BLaER1 treated with 17β-estradiol and CSF1 and Interleukin-3, amounts not matched to agents 10 nM and 100 nM (cell line): ENCODE data around the gene AVL9.

Source experiments
- H3K27ac ChIP-seq, 11 experiments: shearing (Covaris generic); formaldehyde crosslinking; 2 replicates each; pipeline ENCODE4 v1.8.1; 2022
- H3K27me3 ChIP-seq, 11 experiments: shearing (Covaris generic); formaldehyde crosslinking; 2 replicates each; pipeline ENCODE4 v1.8.1; 2022
- H3K36me3 ChIP-seq, 11 experiments: shearing (Covaris generic); formaldehyde crosslinking; 2 replicates each; pipeline ENCODE4 v1.8.1; 2022
- H3K4me1 ChIP-seq, 10 experiments: shearing (Covaris generic); formaldehyde crosslinking; 2 replicates each; pipeline ENCODE4 v1.8.1; 2022
- H3K4me2 ChIP-seq, 11 experiments: shearing (Covaris generic); formaldehyde crosslinking; 2 replicates each; pipeline ENCODE4 v1.8.1; 2022
- H3K4me3 ChIP-seq, 10 experiments: shearing (Covaris generic); formaldehyde crosslinking; 2 replicates each; pipeline ENCODE4 v1.8.1; 2022
- H3K9ac ChIP-seq, 11 experiments: shearing (Covaris generic); formaldehyde crosslinking; 2 replicates each; pipeline ENCODE4 v1.8.1; 2022
- H3K9me3 ChIP-seq, 11 experiments: shearing (Covaris generic); formaldehyde crosslinking; replicated peaks in 1 of 11; 2 replicates each; pipeline ENCODE4 v1.8.1; 2022
- H4K20me1 ChIP-seq, 11 experiments: shearing (Covaris generic); formaldehyde crosslinking; 2 replicates each; pipeline ENCODE4 v1.8.1; 2022
- Cebpa-rat ChIP-seq, 11 experiments: shearing (Covaris generic); IDR thresholded peaks; 2 replicates each; pipeline ENCODE4 v1.8.1; 2022

Gene AVL9

GRCh38 chr7:32470871-32471270 is 24.4 kb upstream of the AVL9 start:
- no peak overlapping the region for H3K4me2 ChIP-seq
- no peaks in the 10 kb centered on the region for H3K36me3 ChIP-seq
- H3K27me3 ChIP-seq: no peaks in the 10 kb centered on the region
- no peak overlapping the region for H3K27ac ChIP-seq
- H3K9ac ChIP-seq: no peak overlapping the region
- H3K4me3 ChIP-seq: no peak overlapping the region
- H3K9me3 ChIP-seq: no peaks in the 10 kb centered on the region
- no peak for TF ChIP-seq Cebpa-rat (IDR thresholded peaks at IDR 0.05)
- H4K20me1 ChIP-seq: no peaks in the 10 kb centered on the region
- H3K4me1 ChIP-seq: peaks cover 0 to 10% (median 8%) of the 10 kb centered on the region in 10 experiments; a peak in 17 of 20 replicates

GRCh38 chr7:32472015-32472414 is 23.3 kb upstream of the AVL9 start:
- H3K9me3 ChIP-seq: no peaks in the 10 kb centered on the region
- H3K4me1 ChIP-seq: peaks cover 0 to 10% (median 8%) of the 10 kb centered on the region in 10 experiments; a peak in 17 of 20 replicates
- H4K20me1 ChIP-seq: no peaks in the 10 kb centered on the region
- H3K36me3 ChIP-seq: no peaks in the 10 kb centered on the region
- H3K27me3 ChIP-seq: no peaks in the 10 kb centered on the region
- H3K9ac ChIP-seq: no peak overlapping the region
- no peak for TF ChIP-seq Cebpa-rat (IDR thresholded peaks at IDR 0.05)
- H3K4me3 ChIP-seq: no peak overlapping the region
- H3K27ac ChIP-seq: no peak overlapping the region
- no peak overlapping the region for H3K4me2 ChIP-seq

GRCh38 chr7:32474008-32474407 is 21.3 kb upstream of the AVL9 start:
- no peaks in the 10 kb centered on the region for H4K20me1 ChIP-seq
- peaks cover 0 to 10% (median 8%) of the 10 kb centered on the region in 10 experiments; a peak in 17 of 20 replicates for H3K4me1 ChIP-seq
- H3K9ac ChIP-seq: no peak overlapping the region
- no peak overlapping the region for H3K27ac ChIP-seq
- no peaks in the 10 kb centered on the region for H3K9me3 ChIP-seq
- H3K4me3 ChIP-seq: no peak overlapping the region
- no peak for TF ChIP-seq Cebpa-rat (IDR thresholded peaks at IDR 0.05)
- H3K36me3 ChIP-seq: no peaks in the 10 kb centered on the region
- H3K27me3 ChIP-seq: no peaks in the 10 kb centered on the region
- H3K4me2 ChIP-seq: no peak overlapping the region

- no peak overlapping the region for H3K4me2 ChIP-seq
These were observed 18.3 kb upstream of the AVL9 start for GRCh38 chr7:32476816-32477648.

GRCh38 chr7:32477649-32477980 is 17.7 kb upstream of the AVL9 start:
- Histone ChIP-seq H3K27ac (no peak overlapping the region), H4K20me1 (no peaks in the 10 kb centered on the region), H3K9me3 (no peaks in the 10 kb centered on the region), H3K36me3 (no peaks in the 10 kb centered on the region), H3K9ac (no peak overlapping the region), H3K27me3 (no peaks in the 10 kb centered on the region), H3K4me2 (no peak overlapping the region), H3K4me3 (no peak overlapping the region), H3K4me1 (peaks cover 0 to 10% (median 8%) of the 10 kb centered on the region in 10 experiments; a peak in 15 of 20 replicates)
- no peak for TF ChIP-seq Cebpa-rat (IDR thresholded peaks at IDR 0.05)

More at GRCh38 chr7:32476816-32477648, 18.3 kb upstream of the AVL9 start:
- no peak for TF ChIP-seq Cebpa-rat (IDR thresholded peaks at IDR 0.05)
- Histone ChIP-seq H4K20me1 (no peaks in the 10 kb centered on the region), H3K4me1 (peaks cover 0 to 10% (median 8%) of the 10 kb centered on the region in 10 experiments; a peak in 17 of 20 replicates), H3K9ac (no peak overlapping the region), H3K27ac (no peak overlapping the region), H3K36me3 (no peaks in the 10 kb centered on the region), H3K4me3 (no peak overlapping the region), H3K9me3 (no peaks in the 10 kb centered on the region), H3K27me3 (no peaks in the 10 kb centered on the region)

GRCh38 chr7:32479574-32480200 is 15.6 kb upstream of the AVL9 start:
- Histone ChIP-seq H3K4me1 (no peaks in the 10 kb centered on the region; a peak in 1 of 20 replicates), H3K4me2 (no peak overlapping the region), H3K4me3 (no peak overlapping the region), H3K27ac (no peak overlapping the region), H3K9me3 (no peaks in the 10 kb centered on the region), H3K9ac (no peak overlapping the region), H3K27me3 (no peaks in the 10 kb centered on the region), H4K20me1 (0 out of 22 replicates have a peak, but pooled peaks cover 0 to 3% (median 0%) of the 10 kb centered on the region in 11 experiments), H3K36me3 (peaks cover 0 to 5% (median 3%) of the 10 kb centered on the region in 11 experiments; a peak in 10 of 22 replicates)
- TF ChIP-seq Cebpa-rat (IDR thresholded peaks at IDR 0.05): no peak

GRCh38 chr7:32481176-32481575 is 14.1 kb upstream of the AVL9 start:
- Histone ChIP-seq H3K36me3 (peaks cover 5 to 20% (median 18%) of the 10 kb centered on the region in 11 experiments), H3K27me3 (no peaks in the 10 kb centered on the region), H4K20me1 (0 out of 22 replicates have a peak, but pooled peaks cover 0 to 5% (median 0%) of the 10 kb centered on the region in 11 experiments), H3K9me3 (no peaks in the 10 kb centered on the region), H3K4me3 (no peak overlapping the region), H3K4me2 (no peak overlapping the region), H3K9ac (no peak overlapping the region; a peak in 1 of 22 replicates), H3K4me1 (no peaks in the 10 kb centered on the region; a peak in 1 of 20 replicates), H3K27ac (no peak overlapping the region)
- TF ChIP-seq Cebpa-rat (IDR thresholded peaks at IDR 0.05): no peak

- Histone ChIP-seq H3K36me3 (peaks cover 13 to 27% (median 25%) of the 10 kb centered on the region in 11 experiments), H3K4me1 (no peaks in the 10 kb centered on the region; a peak in 1 of 20 replicates), H3K27me3 (no peaks in the 10 kb centered on the region), H3K9me3 (no peaks in the 10 kb centered on the region), H3K27ac (no peak overlapping the region), H3K4me3 (no peak overlapping the region), H4K20me1 (0 out of 22 replicates have a peak, but pooled peaks cover 0 to 5% (median 0%) of the 10 kb centered on the region in 11 experiments), H3K9ac (no peak overlapping the region; a peak in 1 of 22 replicates), H3K4me2 (no peak overlapping the region)
- TF ChIP-seq Cebpa-rat (IDR thresholded peaks at IDR 0.05): no peak
These were observed 13.4 kb upstream of the AVL9 start for GRCh38 chr7:32481921-32482320.

GRCh38 chr7:32489788-32490126 is 5.5 kb upstream of the AVL9 start:
- Histone ChIP-seq H3K36me3 (peaks cover 23 to 43% (median 41%) of the 10 kb centered on the region in 11 experiments), H3K27ac (peak overlapping the region; percentile 84 to 95 (median 90)), H3K9me3 (no peaks in the 10 kb centered on the region), H3K4me3 (peak overlapping the region; percentile 73 to 90 (median 82)), H3K4me1 (peaks cover 17 to 30% (median 23%) of the 10 kb centered on the region in 10 experiments), H4K20me1 (0 out of 22 replicates have a peak, but pooled peaks cover 0 to 1% (median 0%) of the 10 kb centered on the region in 11 experiments), H3K9ac (peak overlapping the region; percentile 84 to 93 (median 91)), H3K27me3 (no peaks in the 10 kb centered on the region), H3K4me2 (peak overlapping the region; percentile 81 to 98 (median 92))
- TF ChIP-seq Cebpa-rat (IDR thresholded peaks at IDR 0.05): no peak
